NB4 (cell line): ENCODE results near the gene RFXAP.

Source experiments
- MAX ChIP-seq: IDR thresholded peaks from 2 replicates; pipeline ENCODE4 v1.6.1; 2011; ENCODE audit warnings: low read depth, low read length
- POLR2A ChIP-seq: IDR thresholded peaks from 2 replicates; pipeline ENCODE4 v1.6.1; 2011; ENCODE audit warnings: mild to moderate bottlenecking; ENCODE audit not compliant: insufficient read length; ENCODE audit errors: extremely low read depth
- TF ChIP-seq, protein P1 (sequence below): IDR thresholded peaks from one replicate; pipeline ENCODE4 v1.5.1; 2012; ENCODE audit warnings: low read depth, low read length

DNA sequence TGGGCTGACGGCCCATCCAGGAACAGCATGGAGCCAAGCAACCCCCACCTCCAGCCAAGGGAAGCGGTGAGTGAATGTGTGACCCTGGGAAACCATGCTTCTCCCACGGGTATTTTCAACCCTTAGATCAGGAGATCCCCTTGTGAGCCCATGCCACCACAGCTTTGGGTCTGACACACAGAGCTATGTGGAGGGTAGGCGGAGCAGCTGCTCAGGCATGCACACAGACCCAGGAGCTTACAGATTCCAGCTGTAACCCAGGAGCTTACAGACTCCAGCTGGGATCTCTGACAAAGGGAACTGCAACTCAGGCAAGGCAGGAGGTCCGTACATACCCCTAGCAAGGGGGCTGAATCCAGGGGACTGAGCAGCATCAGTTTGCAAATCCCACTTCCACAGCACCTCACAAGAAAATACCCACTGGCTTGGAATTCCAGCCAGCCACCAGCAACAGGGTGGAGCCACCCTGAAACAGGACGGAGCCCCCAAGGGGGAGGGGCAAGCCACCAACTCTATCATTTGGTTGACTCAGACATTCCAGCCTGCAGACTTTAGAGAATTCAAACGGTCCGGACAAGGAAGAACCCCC lies 40.8 kb upstream of the RFXAP start:
- TF ChIP-seq, protein P1, sequence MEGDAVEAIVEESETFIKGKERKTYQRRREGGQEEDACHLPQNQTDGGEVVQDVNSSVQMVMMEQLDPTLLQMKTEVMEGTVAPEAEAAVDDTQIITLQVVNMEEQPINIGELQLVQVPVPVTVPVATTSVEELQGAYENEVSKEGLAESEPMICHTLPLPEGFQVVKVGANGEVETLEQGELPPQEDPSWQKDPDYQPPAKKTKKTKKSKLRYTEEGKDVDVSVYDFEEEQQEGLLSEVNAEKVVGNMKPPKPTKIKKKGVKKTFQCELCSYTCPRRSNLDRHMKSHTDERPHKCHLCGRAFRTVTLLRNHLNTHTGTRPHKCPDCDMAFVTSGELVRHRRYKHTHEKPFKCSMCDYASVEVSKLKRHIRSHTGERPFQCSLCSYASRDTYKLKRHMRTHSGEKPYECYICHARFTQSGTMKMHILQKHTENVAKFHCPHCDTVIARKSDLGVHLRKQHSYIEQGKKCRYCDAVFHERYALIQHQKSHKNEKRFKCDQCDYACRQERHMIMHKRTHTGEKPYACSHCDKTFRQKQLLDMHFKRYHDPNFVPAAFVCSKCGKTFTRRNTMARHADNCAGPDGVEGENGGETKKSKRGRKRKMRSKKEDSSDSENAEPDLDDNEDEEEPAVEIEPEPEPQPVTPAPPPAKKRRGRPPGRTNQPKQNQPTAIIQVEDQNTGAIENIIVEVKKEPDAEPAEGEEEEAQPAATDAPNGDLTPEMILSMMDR = no peak
- no peak for TF ChIP-seq POLR2A
- no peak for TF ChIP-seq MAX
